NCI-H2196 (cell line): ENCODE data around the gene NDOR1.

Source experiments
- DNase-seq: peaks from one replicate; lab custom pipeline; 2025; ENCODE audit not compliant: unreplicated experiment; lab: John Stamatoyannopoulos, UW

Gene NDOR1

GRCh38 chr9:137198051-137198901 is 7.2 kb upstream of the NDOR1 start:
- DNase-seq = no peak

- DNase-seq = no peak
Observed at GRCh38 chr9:137198902-137199283, 6.6 kb upstream of the NDOR1 start.

GRCh38 chr9:137199411-137200121 is 5.9 kb upstream of the NDOR1 start:
- DNase-seq = no peak

- DNase-seq = peak; percentile 99
Observed at GRCh38 chr9:137200311-137201204, 4.9 kb upstream of the NDOR1 start, which contains the start of gene TPRN. Gene TPRN (minus strand): TSS chr9:137200741. CDS start chr9:137200711, 30 bp downstream.

- DNase-seq = no peak
Observed at GRCh38 chr9:137201205-137201868, 4.2 kb upstream of the NDOR1 start.

GRCh38 chr9:137202966-137203365 is 2.5 kb upstream of the NDOR1 start:
- DNase-seq = no peak

GRCh38 chr9:137204731-137205125 is 772 bp upstream of the NDOR1 start:
- DNase-seq = no peak

GRCh38 chr9:137206602-137207001 is 1.1 kb downstream of the NDOR1 start:
- DNase-seq = no peak

- DNase-seq = no peak
Observed at GRCh38 chr9:137211532-137211931, 6.0 kb downstream of the NDOR1 start.

GRCh38 chr9:137212520-137212919 is 7.0 kb downstream of the NDOR1 start:
- DNase-seq = no peak

- peak; percentile 14 for DNase-seq
Observed at GRCh38 chr9:137213160-137214060, 7.9 kb downstream of the NDOR1 start.

- DNase-seq = no peak
Observed at GRCh38 chr9:137214620-137215019, 9.1 kb downstream of the NDOR1 start.

GRCh38 chr9:137215196-137215986 is 9.9 kb downstream of the NDOR1 start:
- no peak for DNase-seq

- no peak for DNase-seq
Observed at GRCh38 chr9:137216188-137216965, 10.9 kb downstream of the NDOR1 start.

- DNase-seq = peak; percentile 91
Observed at GRCh38 chr9:137217276-137218211, 12.0 kb downstream of the NDOR1 start.

GRCh38 chr9:137218212-137218753 is 12.8 kb downstream of the NDOR1 start:
- no peak for DNase-seq
